Gastroesophageal sphincter (tissue), 4 donors: Measurements from ENCODE around the gene KLHL18. TPM values are rescaled to one million over a fixed set of nuclear protein-coding genes. Genes with fewer than 3 reads are reported as not detected.

Source experiments
- ATAC-seq: fragments of 150-250 bp; one replicate; pipeline ENCODE4 v1.9.1; 2016; ENCODE audit warnings: mild to moderate bottlenecking, moderate library complexity
- H3K27ac ChIP-seq, 4 donors: fragments of 200-600 bp; sonication (generic) in 3 of 4; 1 replicate in 3 of 4; 2 replicates in 1 of 4; pipeline ENCODE4 v1.5.1; 2016 to 2019
- H3K27me3 ChIP-seq: fragments of 200-600 bp; sonication (generic); one replicate; pipeline ENCODE4 v1.5.1; 2019
- H3K36me3 ChIP-seq, 2 donors: fragments of 200-600 bp; sonication (generic); one replicate each; pipeline ENCODE4 v1.5.1; 2019; ENCODE audit warnings: control low read depth in 1 of 2
- H3K4me1 ChIP-seq, 3 donors: fragments of 200-600 bp; sonication (generic); 1 replicate in 2 of 3; 2 replicates in 1 of 3; pipeline ENCODE4 v1.5.1; 2016 to 2019; ENCODE audit warnings: control low read depth in 2 of 3
- H3K4me3 ChIP-seq, 2 donors: fragments of 200-600 bp; sonication (generic); one replicate each; pipeline ENCODE4 v1.5.1; 2019; ENCODE audit warnings: mild to moderate bottlenecking in 1 of 2, moderate library complexity in 1 of 2
- H3K9me3 ChIP-seq, 3 donors: fragments of 200-600 bp; sonication (generic); one replicate each; pipeline ENCODE4 v1.5.1; 2017 to 2019; ENCODE audit warnings: control low read depth in 2 of 3
- EP300 ChIP-seq: sonication (generic); formaldehyde crosslinking; IDR thresholded peaks from one replicate; pipeline ENCODE4 v1.6.1; 2017; ENCODE audit warnings: antibody characterized with exemption, mild to moderate bottlenecking
- POLR2A ChIP-seq, 2 donors: fragments of 450-650 bp; IDR thresholded peaks; one replicate each; pipeline ENCODE4 v1.6.1; 2017; ENCODE audit warnings: antibody characterized with exemption in 2 of 2, mild to moderate bottlenecking in 2 of 2, moderate library complexity in 1 of 2
- POLR2AphosphoS5 ChIP-seq: sonication (generic); formaldehyde crosslinking; IDR thresholded peaks from one replicate; pipeline ENCODE4 v1.6.1; 2017; ENCODE audit warnings: antibody characterized with exemption
- WGBS, 2 donors: methylation state at CpG; one replicate each; pipeline ENCODE4 v1.1.5; 2018; ENCODE audit warnings: low coverage in 1 of 2; 5-methylcytosine and 5-hydroxymethylcytosine counted together
- total RNA-seq, 4 donors: library from RNA; depleted of rRNA; stranded (reverse); fragments of >200 nt; gene quantifications; one replicate each; pipeline ENCODE4 v1.1.0, GENCODE V29; 2016
- TF ChIP-seq, protein P1 (sequence below), 4 experiments: fragments of 200-600 bp in 2 of 4; fragments of 450-650 bp in 2 of 4; sonication (generic) in 1 of 4; IDR thresholded peaks; one replicate each; pipeline ENCODE4 v1.5.1; 2017 to 2019; ENCODE audit warnings: antibody characterized with exemption in 4 of 4, mild to moderate bottlenecking in 2 of 4, moderate library complexity in 2 of 4

Gene KLHL18
- total RNA-seq, 4 donors from 2014 or later: 11.6 to 23.3 (median 15.6) TPM

DNA sequence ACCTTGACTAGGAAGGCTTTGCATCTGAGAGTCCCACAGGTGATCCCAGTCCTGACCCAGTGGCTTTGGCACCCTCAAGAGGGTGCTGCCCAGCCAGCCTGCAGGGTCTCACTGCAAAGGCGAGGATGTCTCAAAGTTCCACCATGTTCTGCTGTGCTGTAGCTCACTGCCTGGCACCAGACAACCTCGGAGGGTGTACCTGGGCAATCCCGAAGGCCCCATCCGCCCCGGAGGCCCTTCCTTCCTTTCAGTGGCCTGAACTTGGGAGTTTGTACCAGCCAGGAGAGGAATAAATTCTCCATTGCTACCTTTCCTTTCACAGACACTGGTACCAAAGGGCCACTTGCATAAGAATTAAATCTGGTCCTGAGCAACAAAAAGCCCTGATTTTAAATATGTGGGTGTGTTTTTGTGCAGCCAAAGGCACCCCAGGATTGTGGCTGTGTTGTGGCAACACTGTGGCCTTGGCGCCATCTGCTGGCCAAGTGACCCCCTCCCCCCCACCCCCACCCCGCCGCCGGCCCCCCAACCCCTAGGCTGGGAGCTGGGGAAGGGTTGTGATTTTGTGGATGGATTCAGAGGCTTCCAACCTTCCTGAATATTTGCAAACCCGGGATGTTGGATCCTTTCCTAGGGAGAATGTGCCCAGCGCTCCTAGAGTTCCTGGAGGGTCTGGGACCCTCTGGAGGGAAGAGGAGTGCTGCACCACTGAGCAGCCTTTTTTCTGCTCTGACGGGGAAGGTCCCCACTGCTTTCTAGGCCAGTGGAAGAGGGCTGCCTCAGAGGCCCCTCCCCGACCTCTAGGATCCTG, 88.3 kb downstream of the KLHL18 start:
- H3K36me3 ChIP-seq: no peaks in the 10 kb centered on the region
- TF ChIP-seq EP300: no peak
- TF ChIP-seq POLR2AphosphoS5: no peak
- TF ChIP-seq, protein P1, sequence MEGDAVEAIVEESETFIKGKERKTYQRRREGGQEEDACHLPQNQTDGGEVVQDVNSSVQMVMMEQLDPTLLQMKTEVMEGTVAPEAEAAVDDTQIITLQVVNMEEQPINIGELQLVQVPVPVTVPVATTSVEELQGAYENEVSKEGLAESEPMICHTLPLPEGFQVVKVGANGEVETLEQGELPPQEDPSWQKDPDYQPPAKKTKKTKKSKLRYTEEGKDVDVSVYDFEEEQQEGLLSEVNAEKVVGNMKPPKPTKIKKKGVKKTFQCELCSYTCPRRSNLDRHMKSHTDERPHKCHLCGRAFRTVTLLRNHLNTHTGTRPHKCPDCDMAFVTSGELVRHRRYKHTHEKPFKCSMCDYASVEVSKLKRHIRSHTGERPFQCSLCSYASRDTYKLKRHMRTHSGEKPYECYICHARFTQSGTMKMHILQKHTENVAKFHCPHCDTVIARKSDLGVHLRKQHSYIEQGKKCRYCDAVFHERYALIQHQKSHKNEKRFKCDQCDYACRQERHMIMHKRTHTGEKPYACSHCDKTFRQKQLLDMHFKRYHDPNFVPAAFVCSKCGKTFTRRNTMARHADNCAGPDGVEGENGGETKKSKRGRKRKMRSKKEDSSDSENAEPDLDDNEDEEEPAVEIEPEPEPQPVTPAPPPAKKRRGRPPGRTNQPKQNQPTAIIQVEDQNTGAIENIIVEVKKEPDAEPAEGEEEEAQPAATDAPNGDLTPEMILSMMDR (IDR thresholded peaks at IDR 0.05): peak in 1 of 4 experiments; percentile 66
- no peak for TF ChIP-seq POLR2A (IDR thresholded peaks at IDR 0.05)
- no peaks in the 10 kb centered on the region for H3K9me3 ChIP-seq
- H3K27me3 ChIP-seq: peaks cover 27% of the 10 kb centered on the region
- 61 to 64% methylated on average over 2 to 5 of the region's 13 CpGs for WGBS, 2 donors
- H3K4me3 ChIP-seq: no peak overlapping the region
- no peak overlapping the region for H3K27ac ChIP-seq
- H3K4me1 ChIP-seq: peaks cover 0 to under 1% (median 0%) of the 10 kb centered on the region in 3 donors
- ATAC-seq: no peak

- Histone ChIP-seq H3K9me3 (no peaks in the 10 kb centered on the region), H3K4me1 (peaks cover 0 to 10% (median 2%) of the 10 kb centered on the region in 3 donors), H3K27me3 (peaks cover 23% of the 10 kb centered on the region), H3K36me3 (no peaks in the 10 kb centered on the region), H3K4me3 (no peak overlapping the region), H3K27ac (no peak overlapping the region)
- TF ChIP-seq, protein P1 (IDR thresholded peaks at IDR 0.05): no peak
- TF ChIP-seq EP300 (no peak), POLR2A (IDR thresholded peaks at IDR 0.05) (no peak), POLR2AphosphoS5 (no peak)
- no peak for ATAC-seq
These were observed 91.8 kb downstream of the KLHL18 start for GRCh38 chr3:47374587-47374986.

DNA sequence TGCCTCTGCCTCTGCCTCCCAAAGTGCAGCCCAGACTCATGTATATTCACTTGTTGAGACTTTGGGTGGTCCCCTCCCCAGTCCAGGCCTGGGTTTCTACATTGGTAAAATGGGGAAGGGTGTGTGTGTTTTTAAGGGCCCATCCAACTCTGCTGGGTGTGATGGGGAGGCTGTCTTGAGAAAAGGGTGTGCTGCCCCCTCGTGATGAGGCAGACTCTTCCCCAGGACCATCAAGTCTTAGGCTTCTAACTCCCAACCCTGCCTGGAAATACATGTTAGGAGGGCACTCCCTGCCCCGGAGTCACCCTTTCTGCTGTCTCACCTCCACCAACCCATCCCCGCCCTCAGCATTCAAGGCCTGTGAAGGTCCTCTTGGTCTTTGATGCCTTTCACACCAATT, 93.6 kb downstream of the KLHL18 start:
- TF ChIP-seq, protein P1 (IDR thresholded peaks at IDR 0.05): no peak
- no peak for TF ChIP-seq EP300
- TF ChIP-seq POLR2A (IDR thresholded peaks at IDR 0.05): no peak
- no peak for TF ChIP-seq POLR2AphosphoS5
- WGBS, 2 donors: 86 to 100% methylated on average over 2 of the region's 3 CpGs
- ATAC-seq: no peak

DNA sequence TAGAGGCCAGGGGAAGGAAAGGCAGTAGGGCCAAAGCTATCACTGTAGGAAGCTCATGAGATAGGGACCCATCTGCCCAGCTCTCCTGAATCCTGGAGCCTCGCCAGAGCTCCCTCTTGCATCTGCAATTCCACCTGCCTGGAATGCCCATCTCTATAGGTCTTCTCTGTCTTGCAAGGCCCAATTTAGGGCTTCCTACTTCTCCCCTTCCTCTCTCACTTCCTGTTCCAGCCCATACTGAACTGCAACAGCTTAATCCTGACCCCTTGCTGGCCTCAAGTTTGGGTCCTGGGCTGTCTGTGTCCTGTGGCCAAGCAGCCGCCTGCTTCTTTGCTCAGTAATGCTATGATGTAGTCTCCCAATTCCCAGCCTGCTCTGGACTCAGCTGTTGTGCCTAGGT, 94.4 kb downstream of the KLHL18 start:
- H3K4me3 ChIP-seq: no peak overlapping the region
- TF ChIP-seq, protein P1 (IDR thresholded peaks at IDR 0.05): no peak
- TF ChIP-seq EP300 (no peak), POLR2A (IDR thresholded peaks at IDR 0.05) (no peak), POLR2AphosphoS5 (no peak)
- H3K27ac ChIP-seq: no peak overlapping the region
- no peaks in the 10 kb centered on the region for H3K9me3 ChIP-seq
- ATAC-seq: no peak
- H3K4me1 ChIP-seq: peaks cover 0 to 25% (median 8%) of the 10 kb centered on the region in 3 donors
- H3K27me3 ChIP-seq: no peaks in the 10 kb centered on the region
- 86 to 100% methylated on average over 1 of the region's 2 CpGs for WGBS, 2 donors
- no peaks in the 10 kb centered on the region for H3K36me3 ChIP-seq

More for the DNA sequence above, 93.6 kb downstream of the KLHL18 start:
- peaks cover 5% of the 10 kb centered on the region for H3K27me3 ChIP-seq
- H3K36me3 ChIP-seq: no peaks in the 10 kb centered on the region
- no peaks in the 10 kb centered on the region for H3K9me3 ChIP-seq
- no peak overlapping the region for H3K4me3 ChIP-seq
- H3K4me1 ChIP-seq: peaks cover 0 to 17% (median 2%) of the 10 kb centered on the region in 3 donors
- no peak overlapping the region for H3K27ac ChIP-seq

GRCh38 chr3:47378869-47379268, 96.1 kb downstream of the KLHL18 start:
- H3K4me1 ChIP-seq: peaks cover 0 to 42% (median 9%) of the 10 kb centered on the region in 3 donors
- no peak for ATAC-seq
- H3K27ac ChIP-seq: no peak overlapping the region
- H3K36me3 ChIP-seq: no peaks in the 10 kb centered on the region
- no peak for TF ChIP-seq POLR2A (IDR thresholded peaks at IDR 0.05)
- TF ChIP-seq POLR2AphosphoS5: no peak
- no peak for TF ChIP-seq EP300
- TF ChIP-seq, protein P1 (IDR thresholded peaks at IDR 0.05): no peak
- no peak overlapping the region for H3K4me3 ChIP-seq
- no peaks in the 10 kb centered on the region for H3K9me3 ChIP-seq
- H3K27me3 ChIP-seq: no peaks in the 10 kb centered on the region
